K562 (cell line): ENCODE measurements around the gene LENG9. TPM values are rescaled to one million over a fixed set of nuclear protein-coding genes. Genes with fewer than 3 reads are reported as not detected.

Experiments used
- ADNP ChIP-seq: fragments of 200-800 bp; sonication (Bioruptor generic); IDR thresholded peaks from 2 replicates; pipeline ENCODE4 v1.6.1; 2016; ENCODE audit warnings: missing genetic modification characterization, missing compliant biosample characterization
- ELF2 ChIP-seq: fragments of 250-450 bp; sonication (Bioruptor Pico); IDR thresholded peaks from 2 replicates; pipeline ENCODE4 v1.5.0; 2021; ENCODE audit warnings: mild to moderate bottlenecking
- GABPA ChIP-seq: fragments of 200-800 bp; sonication (Bioruptor generic); conservative IDR thresholded peaks from 2 replicates; pipeline ENCODE4 v1.6.1; 2016; ENCODE audit warnings: low read depth, missing genetic modification characterization, missing compliant biosample characterization
- HDAC1 ChIP-seq, 2 experiments: fragments of 450-650 bp; IDR thresholded peaks; 2 replicates each; pipeline ENCODE4 v1.6.1; 2016 to 2017; ENCODE audit warnings: inconsistent platforms in 1 of 2, mild to moderate bottlenecking in 1 of 2, moderate library complexity in 1 of 2
- PRPF4 ChIP-seq: fragments of 200-400 bp; formaldehyde crosslinking; IDR thresholded peaks from one replicate; pipeline ENCODE4 v1.6.1; 2017; ENCODE audit warnings: low read length, low read depth, mild to moderate bottlenecking; ENCODE audit not compliant: insufficient read depth, poor library complexity, severe bottlenecking
- RBM25 ChIP-seq: fragments of 200-400 bp; formaldehyde crosslinking; IDR thresholded peaks from 2 replicates; pipeline ENCODE4 v1.6.1; 2018; ENCODE audit warnings: low read length, low read depth, moderate library complexity; ENCODE audit not compliant: severe bottlenecking
- SOX6 ChIP-seq: fragments of 450-650 bp; IDR thresholded peaks from 2 replicates; pipeline ENCODE4 v1.6.1; 2014; ENCODE audit warnings: mild to moderate bottlenecking
- ZNF121 ChIP-seq: sonication (generic); formaldehyde crosslinking; conservative IDR thresholded peaks from 2 replicates; pipeline ENCODE4 v1.8.0; 2022; ENCODE audit warnings: missing genetic modification reagents
- ZNF239 ChIP-seq: fragments of 250-450 bp; sonication (Bioruptor Pico); IDR thresholded peaks from 2 replicates; pipeline ENCODE4 v1.4.0; 2020; ENCODE audit warnings: mild to moderate bottlenecking
- ZNF263 ChIP-seq: sonication (generic); formaldehyde crosslinking; IDR thresholded peaks from 2 replicates; pipeline ENCODE4 v1.8.0; 2022; ENCODE audit warnings: mild to moderate bottlenecking, missing genetic modification reagents, borderline replicate concordance
- ZNF444 ChIP-seq: fragments of 250-450 bp; sonication (Bioruptor Pico); IDR thresholded peaks from 2 replicates; pipeline ENCODE4 v1.4.0; 2020; ENCODE audit warnings: mild to moderate bottlenecking, moderate library complexity
- polyA plus RNA-seq, 8 experiments: library from polyadenylated mRNA; depleted of rRNA in 4 of 8; stranded (reverse) in 5 of 8; unstranded in 3 of 8; fragments of >200 nt; fragmentation: Nextera tagmentation in 2 of 8; fragmentation: Illumina TruSeq in 1 of 8; extraction: Ambion mirVana in 2 of 8; extraction: Trizol in 1 of 8; gene quantifications; 2 replicates each; pipeline versions ENCODE4 v1.2.1 to v1.2.3, GENCODE V29; 2011 to 2014; ENCODE audit warnings: inconsistent platforms in 1 of 8, missing spikeins in 1 of 8
- total RNA-seq, 7 experiments: library from RNA; depleted of rRNA in 6 of 7; stranded (reverse); fragments of >200 nt in 6 of 7; fragmentation: Illumina TruSeq in 2 of 7; extraction: Trizol in 2 of 7; gene quantifications; 2 replicates each; pipeline versions ENCODE4 v1.2.1 to v1.2.3, GENCODE V29; 2011 to 2021; ENCODE audit warnings: low replicate concordance in 1 of 7
- TF ChIP-seq, protein P1 (sequence below), 3 experiments: fragments of 200-800 bp in 1 of 3; sonication (Bioruptor generic) in 1 of 3; sonication (generic) in 1 of 3; formaldehyde crosslinking in 1 of 3; IDR thresholded peaks; 2 replicates each; pipeline versions ENCODE4 v1.6.1 to v1.8.0; 2016 to 2022; ENCODE audit warnings: mild to moderate bottlenecking in 2 of 3, missing compliant biosample characterization in 2 of 3, missing genetic modification characterization in 2 of 3, missing genetic modification reagents in 1 of 3
- TF ChIP-seq, protein P2 (sequence below): sonication (generic); formaldehyde crosslinking; IDR thresholded peaks from 2 replicates; pipeline ENCODE4 v1.8.1; 2023; ENCODE audit warnings: missing genetic modification reagents, mild to moderate bottlenecking, borderline replicate concordance
- TF ChIP-seq, protein P3 (sequence below): IDR thresholded peaks from 2 replicates; pipeline ENCODE4 v1.6.1; 2011; ENCODE audit not compliant: insufficient read length; ENCODE audit errors: extremely low read depth
- TF ChIP-seq, protein P4 (sequence below): fragments of 450-650 bp; IDR thresholded peaks from 2 replicates; pipeline ENCODE4 v1.6.1; 2017; ENCODE audit warnings: antibody characterized with exemption, mild to moderate bottlenecking

LENG9 gene
- total and polyA plus RNA-seq, 9 of the 15 experiments (the other 6 are each of a cell fraction or from before 2014, with no cell fraction given), result 0.06 to 0.64 (median 0.33) TPM; not detected in 1

DNA sequence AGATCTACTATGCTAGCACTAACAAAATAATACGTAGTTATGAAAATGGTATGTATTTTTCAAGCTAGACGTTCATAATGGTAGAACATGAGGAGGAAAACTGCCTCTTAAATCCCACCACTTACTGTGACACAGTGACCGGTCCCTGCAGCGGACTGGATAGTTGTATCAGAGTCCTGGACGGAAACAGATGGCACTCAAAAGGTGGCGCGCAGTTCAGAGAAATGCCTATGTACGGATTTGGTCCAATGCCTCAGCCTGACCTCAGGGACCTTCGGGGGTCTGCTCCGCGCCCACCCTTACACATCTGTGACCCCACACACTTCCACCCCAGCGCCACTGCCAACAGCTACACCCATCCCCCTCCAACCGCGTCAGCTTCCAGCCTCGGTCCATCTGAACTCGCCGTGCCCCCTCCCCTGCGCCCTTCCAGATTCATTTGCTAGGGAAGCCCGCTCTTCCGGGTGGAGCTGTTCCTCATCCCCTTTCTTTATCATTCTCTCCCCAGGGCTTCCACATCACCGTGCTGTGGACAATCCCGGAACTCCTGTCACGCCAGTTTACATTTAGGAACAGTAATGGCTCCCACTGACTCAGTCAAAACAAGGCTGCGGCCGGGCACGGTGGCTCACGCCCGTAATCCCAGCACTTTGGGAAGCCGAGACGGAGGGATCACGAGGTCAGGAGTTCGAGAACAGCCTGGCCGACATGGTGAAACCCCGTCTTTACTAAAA lies 15.4 kb downstream of the LENG9 start (continued):
- TF ChIP-seq, protein P1, sequence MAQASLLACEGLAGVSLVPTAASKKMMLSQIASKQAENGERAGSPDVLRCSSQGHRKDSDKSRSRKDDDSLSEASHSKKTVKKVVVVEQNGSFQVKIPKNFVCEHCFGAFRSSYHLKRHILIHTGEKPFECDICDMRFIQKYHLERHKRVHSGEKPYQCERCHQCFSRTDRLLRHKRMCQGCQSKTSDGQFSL (CRISPR knock-in tag; IDR thresholded peaks at IDR 0.05), result no peak
- TF ChIP-seq, protein P1 (tag; IDR thresholded peaks at IDR 0.05), result 0 out of 4 replicates have a peak, but pooled peaks of 1 of the 2 experiments have one; percentile 14
- TF ChIP-seq ZNF121 (CRISPR knock-in tag), result no peak
- no peak for TF ChIP-seq ADNP (tag)
- TF ChIP-seq, protein P2, sequence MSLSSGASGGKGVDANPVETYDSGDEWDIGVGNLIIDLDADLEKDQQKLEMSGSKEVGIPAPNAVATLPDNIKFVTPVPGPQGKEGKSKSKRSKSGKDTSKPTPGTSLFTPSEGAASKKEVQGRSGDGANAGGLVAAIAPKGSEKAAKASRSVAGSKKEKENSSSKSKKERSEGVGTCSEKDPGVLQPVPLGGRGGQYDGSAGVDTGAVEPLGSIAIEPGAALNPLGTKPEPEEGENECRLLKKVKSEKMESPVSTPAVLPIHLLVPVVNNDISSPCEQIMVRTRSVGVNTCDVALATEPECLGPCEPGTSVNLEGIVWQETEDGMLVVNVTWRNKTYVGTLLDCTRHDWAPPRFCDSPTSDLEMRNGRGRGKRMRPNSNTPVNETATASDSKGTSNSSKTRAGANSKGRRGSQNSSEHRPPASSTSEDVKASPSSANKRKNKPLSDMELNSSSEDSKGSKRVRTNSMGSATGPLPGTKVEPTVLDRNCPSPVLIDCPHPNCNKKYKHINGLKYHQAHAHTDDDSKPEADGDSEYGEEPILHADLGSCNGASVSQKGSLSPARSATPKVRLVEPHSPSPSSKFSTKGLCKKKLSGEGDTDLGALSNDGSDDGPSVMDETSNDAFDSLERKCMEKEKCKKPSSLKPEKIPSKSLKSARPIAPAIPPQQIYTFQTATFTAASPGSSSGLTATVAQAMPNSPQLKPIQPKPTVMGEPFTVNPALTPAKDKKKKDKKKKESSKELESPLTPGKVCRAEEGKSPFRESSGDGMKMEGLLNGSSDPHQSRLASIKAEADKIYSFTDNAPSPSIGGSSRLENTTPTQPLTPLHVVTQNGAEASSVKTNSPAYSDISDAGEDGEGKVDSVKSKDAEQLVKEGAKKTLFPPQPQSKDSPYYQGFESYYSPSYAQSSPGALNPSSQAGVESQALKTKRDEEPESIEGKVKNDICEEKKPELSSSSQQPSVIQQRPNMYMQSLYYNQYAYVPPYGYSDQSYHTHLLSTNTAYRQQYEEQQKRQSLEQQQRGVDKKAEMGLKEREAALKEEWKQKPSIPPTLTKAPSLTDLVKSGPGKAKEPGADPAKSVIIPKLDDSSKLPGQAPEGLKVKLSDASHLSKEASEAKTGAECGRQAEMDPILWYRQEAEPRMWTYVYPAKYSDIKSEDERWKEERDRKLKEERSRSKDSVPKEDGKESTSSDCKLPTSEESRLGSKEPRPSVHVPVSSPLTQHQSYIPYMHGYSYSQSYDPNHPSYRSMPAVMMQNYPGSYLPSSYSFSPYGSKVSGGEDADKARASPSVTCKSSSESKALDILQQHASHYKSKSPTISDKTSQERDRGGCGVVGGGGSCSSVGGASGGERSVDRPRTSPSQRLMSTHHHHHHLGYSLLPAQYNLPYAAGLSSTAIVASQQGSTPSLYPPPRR (CRISPR knock-in tag), result no peak
- no peak for TF ChIP-seq ZNF444
- no peak for TF ChIP-seq GABPA (tag)
- peak; percentile 27; the same call in 1 of the 2 replicates for TF ChIP-seq ZNF263 (CRISPR knock-in tag)
- TF ChIP-seq RBM25, result no peak
- peak in 1 of 2 experiments; percentile 63; a peak in 2 of 4 replicates for TF ChIP-seq HDAC1 (IDR thresholded peaks at IDR 0.05)
- TF ChIP-seq, protein P3, sequence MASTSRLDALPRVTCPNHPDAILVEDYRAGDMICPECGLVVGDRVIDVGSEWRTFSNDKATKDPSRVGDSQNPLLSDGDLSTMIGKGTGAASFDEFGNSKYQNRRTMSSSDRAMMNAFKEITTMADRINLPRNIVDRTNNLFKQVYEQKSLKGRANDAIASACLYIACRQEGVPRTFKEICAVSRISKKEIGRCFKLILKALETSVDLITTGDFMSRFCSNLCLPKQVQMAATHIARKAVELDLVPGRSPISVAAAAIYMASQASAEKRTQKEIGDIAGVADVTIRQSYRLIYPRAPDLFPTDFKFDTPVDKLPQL, result no peak
- no peak for TF ChIP-seq SOX6
- no peak for TF ChIP-seq PRPF4
- TF ChIP-seq ZNF239 (CRISPR knock-in tag), result no peak
- TF ChIP-seq ELF2 (CRISPR knock-in tag), result peak; percentile 31; the same call in 1 of the 2 replicates
- TF ChIP-seq, protein P4, sequence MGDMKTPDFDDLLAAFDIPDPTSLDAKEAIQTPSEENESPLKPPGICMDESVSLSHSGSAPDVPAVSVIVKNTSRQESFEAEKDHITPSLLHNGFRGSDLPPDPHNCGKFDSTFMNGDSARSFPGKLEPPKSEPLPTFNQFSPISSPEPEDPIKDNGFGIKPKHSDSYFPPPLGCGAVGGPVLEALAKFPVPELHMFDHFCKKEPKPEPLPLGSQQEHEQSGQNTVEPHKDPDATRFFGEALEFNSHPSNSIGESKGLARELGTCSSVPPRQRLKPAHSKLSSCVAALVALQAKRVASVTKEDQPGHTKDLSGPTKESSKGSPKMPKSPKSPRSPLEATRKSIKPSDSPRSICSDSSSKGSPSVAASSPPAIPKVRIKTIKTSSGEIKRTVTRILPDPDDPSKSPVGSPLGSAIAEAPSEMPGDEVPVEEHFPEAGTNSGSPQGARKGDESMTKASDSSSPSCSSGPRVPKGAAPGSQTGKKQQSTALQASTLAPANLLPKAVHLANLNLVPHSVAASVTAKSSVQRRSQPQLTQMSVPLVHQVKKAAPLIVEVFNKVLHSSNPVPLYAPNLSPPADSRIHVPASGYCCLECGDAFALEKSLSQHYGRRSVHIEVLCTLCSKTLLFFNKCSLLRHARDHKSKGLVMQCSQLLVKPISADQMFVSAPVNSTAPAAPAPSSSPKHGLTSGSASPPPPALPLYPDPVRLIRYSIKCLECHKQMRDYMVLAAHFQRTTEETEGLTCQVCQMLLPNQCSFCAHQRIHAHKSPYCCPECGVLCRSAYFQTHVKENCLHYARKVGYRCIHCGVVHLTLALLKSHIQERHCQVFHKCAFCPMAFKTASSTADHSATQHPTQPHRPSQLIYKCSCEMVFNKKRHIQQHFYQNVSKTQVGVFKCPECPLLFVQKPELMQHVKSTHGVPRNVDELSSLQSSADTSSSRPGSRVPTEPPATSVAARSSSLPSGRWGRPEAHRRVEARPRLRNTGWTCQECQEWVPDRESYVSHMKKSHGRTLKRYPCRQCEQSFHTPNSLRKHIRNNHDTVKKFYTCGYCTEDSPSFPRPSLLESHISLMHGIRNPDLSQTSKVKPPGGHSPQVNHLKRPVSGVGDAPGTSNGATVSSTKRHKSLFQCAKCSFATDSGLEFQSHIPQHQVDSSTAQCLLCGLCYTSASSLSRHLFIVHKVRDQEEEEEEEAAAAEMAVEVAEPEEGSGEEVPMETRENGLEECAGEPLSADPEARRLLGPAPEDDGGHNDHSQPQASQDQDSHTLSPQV, result no peak
